Hematopoietic multipotent progenitor cell treated with erythropoietin and hydrocortisone succinate and interleukin-3 and kit ligand, for 15 days (in vitro differentiated cells): ENCODE results near the gene SGMS2.

Experiments used
- DNase-seq: peaks from one replicate; pipeline ENCODE4 v3.0.0-alpha.2; 2015; ENCODE audit warnings: low spot score

Gene SGMS2

DNA sequence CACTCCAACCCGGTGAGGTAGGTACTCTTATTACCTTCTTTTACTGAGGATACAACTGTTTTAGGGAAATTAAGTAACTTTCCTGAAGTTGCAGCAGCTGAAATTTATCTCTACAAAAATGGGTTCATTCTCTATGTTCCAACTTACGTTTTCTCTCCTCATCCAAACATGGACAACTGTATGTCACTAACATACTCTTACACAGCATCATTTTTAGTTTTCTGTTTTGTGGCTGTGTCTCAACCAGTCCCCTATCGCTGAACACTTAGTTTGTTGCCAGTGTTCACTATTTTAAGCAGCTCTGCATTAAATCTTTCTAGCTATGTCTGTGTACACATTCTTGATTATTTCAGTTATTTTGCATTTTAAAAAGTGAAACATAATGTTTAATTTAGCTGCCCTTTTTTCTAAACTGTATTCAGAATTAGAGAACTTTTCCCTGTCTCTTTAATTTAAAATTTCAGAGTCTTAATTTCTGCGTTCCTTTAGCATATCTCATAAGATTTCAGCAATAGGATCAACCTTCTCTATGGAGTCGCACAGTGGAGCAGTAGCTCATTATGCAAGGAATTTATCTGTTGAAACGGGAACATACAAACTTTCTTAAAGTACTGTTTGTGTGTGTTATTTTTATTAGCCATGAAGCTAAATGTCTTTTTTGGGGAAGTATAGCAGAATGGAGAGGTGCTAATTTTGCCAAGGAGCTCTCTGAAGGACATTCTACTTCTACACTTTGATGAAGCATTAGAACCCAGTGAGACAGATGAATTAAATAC, 3.8 kb downstream of the SGMS2 start:
- DNase-seq, result no peak

GRCh38 chr4:107831140-107831539, 6.4 kb downstream of the SGMS2 start:
- DNase-seq, result no peak

DNA sequence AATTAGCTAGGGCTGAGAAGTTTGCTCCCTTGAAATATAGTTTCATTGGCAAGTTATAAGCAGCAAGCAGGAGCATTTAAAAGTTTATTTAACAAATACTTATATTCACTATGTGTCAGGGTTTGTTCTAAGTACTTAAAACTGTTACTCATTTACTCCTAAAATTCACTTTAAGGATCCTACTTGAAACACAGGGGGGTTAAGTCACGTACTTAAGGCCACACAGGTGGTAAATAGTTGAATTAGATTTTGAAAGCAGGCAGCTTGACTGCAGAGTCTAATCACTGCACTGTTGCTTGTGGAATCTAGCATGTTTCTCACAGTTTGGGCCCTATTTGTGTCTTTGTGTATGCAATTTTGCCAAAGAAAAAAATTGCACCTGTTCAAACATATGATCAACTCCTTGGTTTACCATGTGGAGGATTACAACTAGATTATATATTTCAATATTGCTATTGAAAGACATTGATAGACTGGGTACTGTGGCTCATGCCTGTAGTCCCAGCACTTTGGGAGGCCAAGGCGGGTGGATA, 7.6 kb downstream of the SGMS2 start:
- no peak for DNase-seq

GRCh38 chr4:107834241-107834794, 9.6 kb downstream of the SGMS2 start:
- no peak for DNase-seq

DNA sequence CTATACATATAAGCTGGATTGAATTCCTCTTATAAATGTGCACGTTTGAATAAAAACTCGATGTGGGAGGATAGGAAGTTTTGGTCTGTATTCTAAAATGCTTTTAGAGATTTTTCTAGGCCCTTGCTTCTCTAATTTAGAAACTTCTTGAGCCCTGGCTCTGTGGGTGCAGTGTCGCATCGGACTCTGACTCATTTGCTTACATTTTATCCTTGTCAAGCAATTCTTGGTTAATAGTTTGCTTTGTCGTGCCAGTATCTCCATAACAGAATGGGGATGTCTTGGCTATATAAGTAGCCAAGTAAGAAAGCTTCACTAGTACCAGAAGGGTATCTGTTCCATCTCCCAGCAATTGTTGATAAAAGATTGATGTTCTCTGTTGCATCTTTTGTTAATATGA, 10.7 kb downstream of the SGMS2 start:
- no peak for DNase-seq

GRCh38 chr4:107837317-107837716, 12.6 kb downstream of the SGMS2 start:
- DNase-seq, result no peak

GRCh38 chr4:107837776-107838618, 13.3 kb downstream of the SGMS2 start:
- no peak for DNase-seq

GRCh38 chr4:107838861-107839565, 14.3 kb downstream of the SGMS2 start:
- no peak for DNase-seq

- DNase-seq, result no peak
These were observed 18.7 kb downstream of the SGMS2 start for GRCh38 chr4:107843391-107843790.

DNA sequence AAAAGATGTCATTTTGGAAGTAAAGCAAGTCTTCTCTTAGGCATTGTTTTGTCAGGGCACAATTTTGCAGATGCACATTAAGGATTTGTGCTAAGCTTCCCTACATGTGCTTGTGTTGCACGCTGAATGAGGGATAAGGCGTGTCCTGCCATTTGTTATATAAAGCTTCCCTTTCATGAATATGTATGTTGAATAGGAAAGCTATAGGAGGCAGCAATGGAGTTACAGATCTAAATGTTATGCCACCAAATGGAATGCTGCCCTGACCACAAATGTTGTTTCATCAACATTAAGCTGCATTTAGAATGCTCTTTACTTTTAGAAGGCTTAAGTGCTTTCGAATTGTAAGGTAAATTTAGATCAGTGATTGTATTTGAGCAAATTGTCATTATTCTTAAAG, 20.9 kb downstream of the SGMS2 start:
- no peak for DNase-seq

GRCh38 chr4:107850438-107850837, 25.7 kb downstream of the SGMS2 start:
- no peak for DNase-seq

DNA sequence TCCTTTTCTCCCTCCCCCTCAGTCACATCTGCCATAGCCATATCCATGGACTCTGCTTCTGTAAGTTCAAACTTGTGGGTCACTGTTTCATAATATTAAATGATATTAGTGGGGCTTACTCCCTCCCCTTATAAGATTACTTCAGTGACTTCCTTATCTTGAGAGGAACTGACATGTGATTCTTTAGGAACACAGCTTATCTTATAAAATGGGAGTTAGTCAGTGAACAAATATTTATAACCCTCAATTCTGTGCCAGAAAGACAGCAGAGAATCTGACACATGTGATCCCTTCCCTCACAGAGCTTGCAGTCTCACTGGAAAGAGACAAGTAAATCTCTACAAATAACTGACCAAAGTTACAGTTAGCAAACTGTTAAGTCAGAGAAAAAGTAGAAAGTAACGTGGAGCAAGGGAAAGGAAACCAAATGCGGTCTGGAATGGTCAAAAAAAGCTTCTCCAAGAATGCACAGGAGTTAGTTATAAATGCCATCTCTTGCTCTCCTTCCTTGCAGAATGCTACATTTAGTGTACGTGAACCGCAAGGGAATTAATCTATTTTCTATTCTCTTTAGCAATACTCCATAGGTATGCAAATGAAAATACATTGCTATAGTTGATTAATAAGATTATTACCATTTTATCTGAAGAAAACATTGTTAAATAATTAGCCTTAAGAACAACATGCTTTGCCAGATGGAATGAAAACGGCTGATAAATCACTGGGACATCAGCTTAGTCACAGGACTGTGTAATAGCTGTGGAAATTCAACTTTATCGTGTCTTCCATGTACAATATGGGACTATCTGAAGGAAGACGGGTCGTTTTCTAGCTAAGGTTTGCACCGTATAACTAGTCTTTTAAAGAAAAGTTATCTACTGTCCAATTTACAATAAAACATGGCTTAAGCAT, 29.0 kb downstream of the SGMS2 start:
- DNase-seq, result no peak

- DNase-seq, result no peak
These were observed 29.8 kb downstream of the SGMS2 start for GRCh38 chr4:107854356-107855022.

GRCh38 chr4:107855723-107856122, 31.0 kb downstream of the SGMS2 start:
- no peak for DNase-seq

DNA sequence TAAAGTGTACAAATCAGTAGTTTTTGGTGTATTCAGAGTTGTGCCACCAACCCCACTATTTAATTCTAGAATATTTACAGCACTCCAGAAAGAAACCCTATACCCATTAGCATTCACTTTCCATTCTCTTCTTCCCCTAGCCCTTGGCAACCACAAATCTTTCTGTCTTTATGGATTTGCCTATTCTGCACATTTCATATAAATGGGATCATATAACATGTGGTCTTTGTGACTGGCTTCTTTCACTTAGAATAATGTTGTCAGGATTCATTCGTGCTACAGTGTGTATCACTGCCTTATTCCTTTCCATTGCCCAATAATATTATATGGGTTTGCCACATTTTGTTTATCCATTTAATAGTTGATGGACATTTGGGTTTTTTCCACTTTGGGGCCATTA, 32.2 kb downstream of the SGMS2 start:
- no peak for DNase-seq

GRCh38 chr4:107857741-107858140, 33.0 kb downstream of the SGMS2 start:
- DNase-seq, result no peak

GRCh38 chr4:107858158-107858742, 33.5 kb downstream of the SGMS2 start:
- no peak for DNase-seq

GRCh38 chr4:107862658-107863057, 37.9 kb downstream of the SGMS2 start:
- DNase-seq, result no peak

DNA sequence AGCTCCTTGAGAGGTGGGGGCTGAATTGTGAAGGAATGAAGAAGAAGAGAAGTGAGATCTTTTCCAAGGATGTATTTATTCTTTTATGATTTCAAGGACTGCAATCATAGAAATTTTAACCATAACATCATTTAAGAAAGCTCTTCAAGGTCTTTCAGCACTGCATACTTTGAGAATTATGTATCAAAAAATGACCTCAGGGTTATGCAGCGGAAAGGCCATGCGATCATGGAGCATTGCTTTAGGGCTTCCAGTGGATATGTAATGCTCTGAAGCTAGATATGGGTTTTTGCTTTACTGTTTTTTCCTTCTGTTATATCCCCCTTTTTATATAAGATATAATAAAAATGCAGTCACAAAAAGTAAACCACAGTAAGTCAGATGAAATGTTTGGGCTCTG, 38.7 kb downstream of the SGMS2 start:
- no peak for DNase-seq

DNA sequence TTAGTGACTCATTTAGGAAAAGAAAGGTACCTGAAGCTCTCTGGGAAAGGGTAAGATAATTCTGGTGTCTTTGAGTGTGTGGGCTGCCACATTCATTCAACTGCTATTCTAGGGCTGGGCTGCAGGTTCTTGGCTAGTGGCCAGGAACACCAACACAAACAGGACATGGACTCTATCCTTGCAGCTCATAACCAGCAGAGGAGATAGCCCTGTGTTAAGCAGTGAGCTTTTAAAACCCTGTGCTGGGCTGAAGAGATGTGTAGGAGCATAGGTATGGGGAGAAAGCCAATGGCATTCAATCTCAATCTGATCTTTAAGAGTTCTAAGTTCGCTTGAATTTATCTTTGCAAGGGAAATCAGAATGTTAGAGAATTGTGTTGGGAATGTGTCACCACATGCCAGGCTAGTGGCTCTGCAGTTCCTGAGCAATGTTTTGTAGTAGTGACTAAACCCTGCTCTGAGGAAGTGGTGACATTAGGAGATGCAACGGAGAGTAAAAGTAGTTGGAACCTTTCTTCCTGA, 39.2 kb downstream of the SGMS2 start:
- DNase-seq, result no peak
